DND-41 (cell line): Measurements from ENCODE around the gene ZNF236.

Source experiments
- CTCF ChIP-seq: IDR thresholded peaks from 2 replicates; pipeline ENCODE4 v1.5.1; 2012; ENCODE audit warnings: borderline replicate concordance, low read length, moderate library complexity, mild to moderate bottlenecking; ENCODE audit not compliant: poor library complexity, severe bottlenecking; ENCODE audit errors: extremely low read depth
- EZH2 ChIP-seq: IDR thresholded peaks from 3 replicates; pipeline ENCODE4 v1.6.1; 2012; ENCODE audit warnings: borderline replicate concordance, low read depth, mild to moderate bottlenecking, moderate library complexity, low read length, inconsistent platforms; ENCODE audit not compliant: severe bottlenecking

GRCh38 chr18:76967721-76968472 is 145.5 kb downstream of the ZNF236 start:
- TF ChIP-seq CTCF (no peak), EZH2 (no peak)
